ENCODE measurements around the gene MIPEP. TPM values are rescaled to one million over a fixed set of nuclear protein-coding genes. Genes with fewer than 3 reads are reported as not detected.

MIPEP gene
- total RNA-seq, 4 donors from 2014 or later, result 12.1 to 20.3 (median 16.0) TPM

GRCh38 chr13:23805821-23806220 lies 83.4 kb downstream of the MIPEP start:
- Histone ChIP-seq H3K36me3 (peaks cover 0 to 16% (median 3%) of the 10 kb centered on the region in 4 donors), H3K4me1 (peaks cover 0 to 14% (median 12%) of the 10 kb centered on the region in 4 donors), H3K4me3 (no peak overlapping the region), H3K27ac (replicated peaks in 1 of 4) (no peak overlapping the region), H3K27me3 (no peaks in the 10 kb centered on the region), H3K9me3 (no peaks in the 10 kb centered on the region)
- TF ChIP-seq POLR2A (IDR thresholded peaks at IDR 0.05; ENCODE audit: low read depth), result no peak
- DNase-seq (ENCODE audit: extremely low spot score), result no peak
- intact Hi-C loops (cut with DNase I), result no loop called here
- 100% methylated on average over 1 of the region's 1 CpG for WGBS

GRCh38 chr13:23805122-23805521 lies 84.1 kb downstream of the MIPEP start:
- peaks cover 0 to 19% (median 12%) of the 10 kb centered on the region in 4 donors for H3K4me1 ChIP-seq
- H3K27me3 ChIP-seq, result no peaks in the 10 kb centered on the region
- H3K4me3 ChIP-seq, result no peak overlapping the region
- DNase-seq (ENCODE audit: extremely low spot score), result no peak
- intact Hi-C loops (cut with DNase I), result no loop called here
- H3K9me3 ChIP-seq, result no peaks in the 10 kb centered on the region
- TF ChIP-seq POLR2A (IDR thresholded peaks at IDR 0.05; ENCODE audit: low read depth), result no peak
- no peak for TF ChIP-seq EP300 (IDR thresholded peaks at IDR 0.05)
- no peak for TF ChIP-seq POLR2AphosphoS5 (IDR thresholded peaks at IDR 0.05)
- TF ChIP-seq CTCF (IDR thresholded peaks at IDR 0.05), result no peak
- WGBS, result 90% methylated on average over 5 of the region's 5 CpGs
- H3K27ac ChIP-seq (replicated peaks in 1 of 4), result no peak overlapping the region
- H3K36me3 ChIP-seq, result peaks cover 0 to 16% (median 3%) of the 10 kb centered on the region in 4 donors

GRCh38 chr13:23804166-23804565 lies 85.0 kb downstream of the MIPEP start:
- intact Hi-C loops (cut with DNase I), result no loop called here
- Histone ChIP-seq H3K27ac (replicated peaks in 1 of 4) (no peak overlapping the region), H3K4me3 (no peak overlapping the region), H3K27me3 (no peaks in the 10 kb centered on the region), H3K4me1 (peaks cover 3 to 19% (median 16%) of the 10 kb centered on the region in 4 donors), H3K36me3 (peaks cover 0 to 13% (median 3%) of the 10 kb centered on the region in 4 donors), H3K9me3 (no peaks in the 10 kb centered on the region)
- no peak for TF ChIP-seq POLR2AphosphoS5 (IDR thresholded peaks at IDR 0.05)
- TF ChIP-seq CTCF (IDR thresholded peaks at IDR 0.05), result no peak
- TF ChIP-seq POLR2A (IDR thresholded peaks at IDR 0.05; ENCODE audit: low read depth), result no peak
- no peak for TF ChIP-seq EP300 (IDR thresholded peaks at IDR 0.05)
- WGBS, result 50% methylated on average over 1 of the region's 1 CpG
- no peak for DNase-seq (ENCODE audit: extremely low spot score)

GRCh38 chr13:23801141-23801540 lies 88.1 kb downstream of the MIPEP start:
- WGBS, result 88% methylated on average over 4 of the region's 4 CpGs
- Histone ChIP-seq H3K4me3 (no peak overlapping the region), H3K27ac (replicated peaks in 1 of 4) (peak overlapping the region in 2 of 4 donors; percentile 62 to 68), H3K9me3 (no peaks in the 10 kb centered on the region), H3K27me3 (no peaks in the 10 kb centered on the region), H3K4me1 (peaks cover 3 to 20% (median 17%) of the 10 kb centered on the region in 4 donors), H3K36me3 (peaks cover 0 to 22% (median 4%) of the 10 kb centered on the region in 4 donors)
- intact Hi-C loops (cut with DNase I), result no loop called here
- no peak for DNase-seq (ENCODE audit: extremely low spot score)
- no peak for TF ChIP-seq EP300 (IDR thresholded peaks at IDR 0.05)
- no peak for TF ChIP-seq POLR2A (IDR thresholded peaks at IDR 0.05; ENCODE audit: low read depth)
- TF ChIP-seq CTCF (IDR thresholded peaks at IDR 0.05), result no peak
- no peak for TF ChIP-seq POLR2AphosphoS5 (IDR thresholded peaks at IDR 0.05)

- intact Hi-C loops (cut with DNase I), result no loop called here
- DNase-seq (ENCODE audit: extremely low spot score), result no peak
Observed at GRCh38 chr13:23799945-23800344, 89.3 kb downstream of the MIPEP start.

More at GRCh38 chr13:23799945-23800344, 89.3 kb downstream of the MIPEP start:
- Histone ChIP-seq H3K36me3 (peaks cover 0 to 13% (median 4%) of the 10 kb centered on the region in 4 donors), H3K4me1 (peaks cover 6 to 23% (median 21%) of the 10 kb centered on the region in 4 donors), H3K27ac (replicated peaks in 1 of 4) (peak overlapping the region; percentile 41 to 68 (median 52)), H3K4me3 (no peak overlapping the region), H3K27me3 (no peaks in the 10 kb centered on the region), H3K9me3 (no peaks in the 10 kb centered on the region)
- 63% methylated on average over 1 of the region's 1 CpG for WGBS
- TF ChIP-seq POLR2AphosphoS5 (IDR thresholded peaks at IDR 0.05) (peak in 1 of 2 donors; percentile 10), EP300 (IDR thresholded peaks at IDR 0.05) (no peak)
